Skeletal muscle satellite cell (primary cell): ENCODE measurements around the gene FBLN5.
A peak's percentile ranks its signal among the peaks of the same experiment; 100 is the strongest.
"Not testable (repeated sequence)": the region's sequence is repeated elsewhere in the genome, so short reads cannot be mapped to it uniquely, and the experiment has no call there.

ENCODE experiments used
- H3K27me3 ChIP-seq: 2 replicates; pipeline ENCODE4 v1.7.0; 2013; ENCODE audit warnings: low read length; ENCODE audit not compliant: control insufficient read depth, insufficient read depth
- H3K36me3 ChIP-seq: 2 replicates; pipeline ENCODE4 v1.7.0; 2013; ENCODE audit warnings: mild to moderate bottlenecking, control low read depth, low read length; ENCODE audit not compliant: insufficient read depth
- H3K4me1 ChIP-seq: 2 replicates; pipeline ENCODE4 v1.7.0; 2013; ENCODE audit warnings: low read length; ENCODE audit not compliant: control insufficient read depth, insufficient read depth
- H3K4me2 ChIP-seq: 2 replicates; pipeline ENCODE4 v1.7.0; 2013; ENCODE audit warnings: mild to moderate bottlenecking, low read length
- H3K4me3 ChIP-seq: 2 replicates; pipeline ENCODE4 v1.7.0; 2013; ENCODE audit warnings: low read length
- H3K9ac ChIP-seq: 2 replicates; pipeline ENCODE4 v1.7.0; 2013; ENCODE audit warnings: mild to moderate bottlenecking, low read depth, low read length, moderate library complexity
- H3K9me3 ChIP-seq: replicated peaks from 2 replicates; pipeline ENCODE4 v1.7.0; 2013; ENCODE audit warnings: mild to moderate bottlenecking, control low read depth, low read length

Gene FBLN5

DNA sequence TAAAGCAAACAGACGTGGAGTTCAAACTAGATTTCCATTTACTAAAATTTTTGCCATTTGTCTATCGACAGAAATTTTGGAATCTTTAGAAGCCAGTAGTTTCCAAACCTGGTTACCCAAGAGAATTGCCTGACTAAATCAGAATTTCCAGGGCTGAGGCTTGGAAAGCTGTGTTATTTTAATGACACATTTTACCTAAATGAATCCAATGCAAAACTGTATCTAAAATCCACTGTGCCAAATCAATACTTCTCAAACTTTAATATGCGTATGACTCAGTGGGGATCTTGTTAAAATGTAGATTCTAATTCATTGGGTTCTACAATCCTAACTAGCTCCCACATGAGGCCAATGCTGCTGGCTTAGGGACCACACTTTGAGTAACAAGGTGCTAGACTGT, 45.2 kb downstream of the FBLN5 start:
- H3K9me3 ChIP-seq = no peaks in the 10 kb centered on the region
- H3K9ac ChIP-seq = no peak overlapping the region
- no peaks in the 10 kb centered on the region for H3K36me3 ChIP-seq
- H3K27me3 ChIP-seq = no peaks in the 10 kb centered on the region
- no peak overlapping the region for H3K4me3 ChIP-seq
- no peak overlapping the region for H3K4me2 ChIP-seq
- peaks cover 39% of the 10 kb centered on the region for H3K4me1 ChIP-seq

DNA sequence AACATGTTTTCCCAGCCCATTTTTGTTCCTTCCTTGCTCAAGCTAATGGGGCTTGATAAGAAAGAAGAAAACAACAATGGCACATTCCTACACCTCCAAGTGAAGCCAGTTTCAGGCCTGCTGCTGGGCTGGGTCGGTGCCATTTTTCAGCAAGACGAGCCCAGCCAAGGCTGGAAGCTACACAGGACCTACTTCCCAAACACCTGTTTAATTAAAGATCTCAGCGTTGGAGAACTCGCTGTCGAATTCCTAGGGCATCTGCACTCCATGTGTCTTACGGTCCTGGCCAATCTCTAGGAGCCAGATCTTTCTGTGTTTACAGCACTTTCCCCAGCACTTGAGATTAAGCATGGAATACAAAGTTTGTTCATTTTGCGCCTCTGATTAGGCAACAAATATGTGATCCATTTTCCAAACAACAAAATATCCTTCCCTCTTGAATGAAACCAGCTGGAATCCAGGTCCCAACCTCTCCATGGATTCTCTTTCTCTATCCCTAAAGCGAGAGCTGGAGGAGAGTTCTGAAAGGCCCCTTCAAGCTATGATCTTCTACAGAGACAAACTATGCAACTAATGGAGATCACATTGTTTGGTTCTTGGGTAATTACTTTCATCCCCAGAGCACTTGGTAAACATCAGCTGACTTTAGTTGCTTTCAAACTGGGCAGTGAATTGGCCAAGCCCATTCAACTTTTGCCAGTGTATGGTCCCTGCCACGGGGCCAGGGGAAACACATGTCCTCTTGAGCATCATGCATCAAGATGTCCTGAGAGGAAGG, 45.9 kb downstream of the FBLN5 start:
- no peak overlapping the region for H3K4me2 ChIP-seq
- no peak overlapping the region for H3K4me3 ChIP-seq
- H3K36me3 ChIP-seq = no peaks in the 10 kb centered on the region
- no peaks in the 10 kb centered on the region for H3K27me3 ChIP-seq
- peaks cover 46% of the 10 kb centered on the region for H3K4me1 ChIP-seq
- H3K9me3 ChIP-seq = no peaks in the 10 kb centered on the region
- H3K9ac ChIP-seq = no peak overlapping the region

DNA sequence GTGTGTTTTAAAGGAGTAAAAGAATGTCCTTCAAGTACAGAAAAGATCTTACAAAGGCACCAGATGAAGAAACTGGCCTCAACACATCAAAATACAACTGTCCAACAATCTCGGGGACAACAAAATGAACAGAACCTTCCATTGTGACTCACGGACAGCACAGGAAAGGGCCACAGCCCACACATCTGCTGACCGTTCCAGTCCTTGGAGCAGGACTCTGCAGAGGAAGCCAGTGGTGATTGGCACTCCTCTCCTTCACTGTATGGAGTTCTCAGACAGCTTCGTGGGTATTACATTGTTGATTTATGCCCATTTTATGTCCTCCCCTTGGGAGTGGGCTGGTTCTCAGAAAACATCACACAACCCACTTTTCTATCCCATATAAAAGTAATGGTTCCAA, 47.7 kb downstream of the FBLN5 start:
- no peak overlapping the region for H3K4me3 ChIP-seq
- H3K4me2 ChIP-seq = peak overlapping the region; percentile 46
- H3K27me3 ChIP-seq = no peaks in the 10 kb centered on the region
- no peaks in the 10 kb centered on the region for H3K9me3 ChIP-seq
- H3K4me1 ChIP-seq = peaks cover 51% of the 10 kb centered on the region
- no peaks in the 10 kb centered on the region for H3K36me3 ChIP-seq
- no peak overlapping the region for H3K9ac ChIP-seq

- Histone ChIP-seq H3K9ac (no peak overlapping the region), H3K36me3 (no peaks in the 10 kb centered on the region), H3K4me2 (peak overlapping the region; percentile 46), H3K27me3 (no peaks in the 10 kb centered on the region), H3K4me1 (peaks cover 51% of the 10 kb centered on the region), H3K9me3 (no peaks in the 10 kb centered on the region), H3K4me3 (no peak overlapping the region)
Observed at GRCh38 chr14:91899213-91899612, 48.3 kb downstream of the FBLN5 start.

DNA sequence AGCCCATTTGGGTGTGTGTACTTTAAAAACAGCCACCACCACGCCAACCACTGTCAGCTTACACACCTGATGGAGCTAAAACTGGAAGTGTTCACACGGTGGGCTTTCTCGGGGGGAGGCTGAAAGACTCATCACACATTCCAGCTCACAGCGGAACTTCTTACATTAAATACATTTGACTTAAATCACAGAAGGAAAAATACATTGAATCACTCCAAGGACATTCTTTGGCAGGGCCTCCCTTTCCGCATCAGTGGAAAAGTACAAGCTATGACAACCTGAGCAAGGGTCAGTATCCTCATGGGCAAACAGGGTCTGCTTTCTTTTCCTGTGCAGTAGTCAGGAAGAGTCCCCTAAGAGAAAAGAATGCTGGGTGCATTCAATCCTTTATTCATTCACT, 49.1 kb downstream of the FBLN5 start:
- peak overlapping the region; percentile 34 for H3K4me2 ChIP-seq
- H3K4me3 ChIP-seq = no peak overlapping the region
- H3K4me1 ChIP-seq = peaks cover 51% of the 10 kb centered on the region
- H3K27me3 ChIP-seq = no peaks in the 10 kb centered on the region
- no peaks in the 10 kb centered on the region for H3K9me3 ChIP-seq
- peaks cover 5% of the 10 kb centered on the region for H3K36me3 ChIP-seq
- peak overlapping the region; percentile 25 for H3K9ac ChIP-seq

DNA sequence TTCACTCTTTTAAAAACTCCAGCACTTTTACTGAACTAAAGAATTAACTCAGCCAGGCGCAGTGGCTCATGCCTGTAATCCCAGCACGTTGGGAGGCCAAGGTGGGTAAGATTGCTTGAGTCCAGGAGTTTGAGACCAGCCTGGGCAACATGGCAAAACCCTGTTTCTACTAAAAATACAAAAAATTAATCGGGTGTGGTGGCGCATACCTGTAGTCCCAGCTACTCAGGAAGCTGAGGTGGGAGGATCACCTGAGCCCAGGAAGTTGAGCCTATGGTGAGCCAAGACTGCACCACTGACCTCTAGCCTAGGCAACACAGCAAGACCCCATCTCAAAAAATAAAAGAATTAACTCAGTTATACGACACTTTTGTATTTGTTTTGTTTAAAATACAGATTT, 49.8 kb downstream of the FBLN5 start:
- not testable (repeated sequence) for H3K27me3 ChIP-seq, H3K36me3 ChIP-seq, H3K4me3 ChIP-seq, H3K9me3 ChIP-seq
- H3K9ac ChIP-seq = peak overlapping the region; percentile 25
- peaks cover 50% of the 10 kb centered on the region for H3K4me1 ChIP-seq
- H3K4me2 ChIP-seq = peak overlapping the region; percentile 63

GRCh38 chr14:91897106-91897701, 50.3 kb downstream of the FBLN5 start:
- Histone ChIP-seq H3K36me3 (peaks cover 14% of the 10 kb centered on the region), H3K4me2 (peak overlapping the region; percentile 63), H3K9me3 (no peaks in the 10 kb centered on the region), H3K4me1 (peaks cover 51% of the 10 kb centered on the region), H3K9ac (peak overlapping the region; percentile 25), H3K27me3 (no peaks in the 10 kb centered on the region), H3K4me3 (no peak overlapping the region)

- Histone ChIP-seq H3K4me1 (peaks cover 56% of the 10 kb centered on the region), H3K4me3 (no peak overlapping the region), H3K9me3 (no peaks in the 10 kb centered on the region), H3K4me2 (no peak overlapping the region), H3K36me3 (peaks cover 14% of the 10 kb centered on the region), H3K27me3 (no peaks in the 10 kb centered on the region), H3K9ac (no peak overlapping the region)
Observed at GRCh38 chr14:91896419-91896818, 51.1 kb downstream of the FBLN5 start.

DNA sequence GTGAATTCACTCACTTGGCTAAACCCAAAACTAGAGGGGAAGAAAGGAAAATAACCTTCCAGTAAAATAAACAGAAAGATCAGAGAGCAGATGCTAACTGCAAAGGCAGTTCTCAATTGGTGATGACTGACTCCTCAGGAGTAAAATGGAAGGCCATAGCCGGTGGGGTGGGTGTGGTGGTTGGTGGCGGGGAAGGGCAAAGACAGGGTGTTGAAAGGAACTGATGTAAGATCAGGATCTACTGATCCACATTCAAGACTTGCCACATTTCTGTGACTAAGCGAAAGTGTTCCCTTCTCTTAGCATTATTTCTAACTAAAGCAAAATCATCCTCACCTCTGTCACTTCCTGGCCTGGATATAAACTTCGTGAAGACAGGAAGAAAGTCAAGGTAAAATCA, 53.8 kb downstream of the FBLN5 start:
- no peak overlapping the region for H3K4me2 ChIP-seq
- H3K4me3 ChIP-seq = no peak overlapping the region
- H3K4me1 ChIP-seq = peaks cover 55% of the 10 kb centered on the region
- no peak overlapping the region for H3K9ac ChIP-seq
- H3K9me3 ChIP-seq = no peaks in the 10 kb centered on the region
- peaks cover 38% of the 10 kb centered on the region for H3K36me3 ChIP-seq
- no peaks in the 10 kb centered on the region for H3K27me3 ChIP-seq

DNA sequence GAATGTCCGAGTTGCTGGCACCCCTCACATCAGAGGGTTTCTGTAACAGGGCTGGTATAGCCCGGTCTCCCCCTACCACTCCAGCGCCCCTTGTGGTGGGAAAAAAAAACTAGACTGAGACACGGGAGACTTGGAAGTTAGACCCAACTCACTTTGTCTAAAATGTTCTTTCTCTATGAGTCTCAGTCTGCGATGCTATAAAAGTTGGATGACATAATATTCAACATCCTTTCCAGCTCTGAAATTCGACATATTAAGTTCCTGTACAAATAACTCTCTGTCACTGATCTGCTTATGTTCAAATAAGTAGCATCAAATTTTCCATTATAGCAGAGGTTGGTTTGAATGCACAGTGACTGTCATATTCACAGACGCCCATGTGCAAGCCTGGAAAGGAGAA, 54.5 kb downstream of the FBLN5 start:
- H3K9me3 ChIP-seq = no peaks in the 10 kb centered on the region
- no peak overlapping the region for H3K9ac ChIP-seq
- peaks cover 48% of the 10 kb centered on the region for H3K4me1 ChIP-seq
- peaks cover 38% of the 10 kb centered on the region for H3K36me3 ChIP-seq
- no peak overlapping the region for H3K4me2 ChIP-seq
- H3K27me3 ChIP-seq = no peaks in the 10 kb centered on the region
- no peak overlapping the region for H3K4me3 ChIP-seq

DNA sequence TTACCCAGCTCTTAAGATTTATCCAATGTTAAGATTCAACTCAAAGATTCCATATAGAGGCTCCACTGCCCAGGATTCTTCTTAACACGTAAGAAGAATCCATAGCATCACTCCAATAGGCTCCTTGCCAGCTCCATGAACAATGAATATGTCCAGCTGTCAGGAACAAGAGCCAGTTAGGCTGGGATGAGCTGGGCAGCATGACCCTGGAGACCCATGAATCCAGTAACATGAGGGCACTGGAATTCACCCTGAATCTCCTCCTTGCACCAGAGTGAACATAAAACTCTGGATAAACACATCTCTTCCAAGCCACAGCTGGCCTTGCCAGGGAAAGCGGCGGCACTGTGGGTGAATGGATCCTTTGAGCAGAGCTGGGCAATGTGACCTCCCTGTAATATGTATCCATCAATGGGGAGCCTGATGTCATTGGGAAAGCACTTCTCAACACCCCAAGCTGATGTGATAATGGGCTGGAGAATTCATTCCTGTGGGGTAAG, 55.7 kb downstream of the FBLN5 start:
- Histone ChIP-seq H3K36me3 (peaks cover 44% of the 10 kb centered on the region), H3K4me2 (no peak overlapping the region), H3K4me3 (no peak overlapping the region), H3K27me3 (no peaks in the 10 kb centered on the region), H3K4me1 (peaks cover 36% of the 10 kb centered on the region), H3K9me3 (no peaks in the 10 kb centered on the region), H3K9ac (no peak overlapping the region)

GRCh38 chr14:91891101-91891500, 56.4 kb downstream of the FBLN5 start:
- H3K27me3 ChIP-seq = no peaks in the 10 kb centered on the region
- no peak overlapping the region for H3K4me3 ChIP-seq
- H3K36me3 ChIP-seq = peaks cover 47% of the 10 kb centered on the region
- H3K9ac ChIP-seq = no peak overlapping the region
- H3K4me2 ChIP-seq = no peak overlapping the region
- H3K4me1 ChIP-seq = peaks cover 30% of the 10 kb centered on the region
- H3K9me3 ChIP-seq = no peaks in the 10 kb centered on the region
